ENCODE results near the gene ABCD2.
"Not testable (repeated sequence)": the region's sequence is repeated elsewhere in the genome, so short reads cannot be mapped to it uniquely, and the experiment has no call there.

The ABCD2 gene

DNA sequence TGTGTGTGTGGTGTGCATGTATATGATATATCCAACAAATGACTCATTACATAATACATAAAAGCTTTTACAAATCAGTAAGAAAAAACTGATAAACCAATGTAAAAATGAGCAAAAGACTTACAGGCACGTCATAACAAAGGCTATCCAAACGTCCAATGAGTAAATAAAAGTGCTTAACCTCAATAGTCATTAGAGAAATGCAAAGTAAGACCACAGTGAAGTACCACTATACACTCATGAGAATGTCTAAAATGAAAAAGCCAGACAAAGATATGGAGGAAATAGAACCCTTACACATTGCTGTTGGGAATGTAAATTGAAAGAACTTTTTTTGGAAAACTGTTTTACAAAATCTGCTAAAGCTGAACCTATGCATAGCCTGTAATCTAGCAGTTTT is 7.8 kb downstream of the ABCD2 start:
- DNase-seq: no peak

DNA sequence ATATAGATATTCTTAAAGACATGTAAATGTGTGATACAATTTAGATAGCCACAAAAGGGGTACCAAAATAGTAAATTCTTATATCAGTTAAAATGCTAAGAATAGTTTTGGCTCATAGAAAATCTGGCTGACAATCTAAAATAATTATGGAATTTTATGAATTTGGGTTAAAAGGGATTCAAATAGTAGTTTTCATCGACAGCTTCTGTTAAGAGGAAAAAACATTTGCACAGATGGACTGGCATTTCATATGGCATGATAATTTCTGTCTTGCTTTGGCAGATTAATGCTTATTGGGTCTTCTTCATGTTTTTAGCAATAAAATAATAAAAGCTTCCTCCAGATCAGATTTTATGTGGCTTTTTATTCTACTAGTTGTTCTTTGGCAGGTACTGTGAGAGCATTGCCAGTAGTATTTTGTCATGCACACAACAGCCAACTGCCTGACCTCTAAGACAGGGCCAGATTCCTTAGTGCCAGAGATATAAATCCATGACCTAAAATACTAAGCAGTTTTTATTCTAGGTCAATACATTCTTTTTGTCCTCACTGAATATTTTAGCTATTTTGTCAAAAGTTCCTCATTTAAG is 9.1 kb downstream of the ABCD2 start:
- DNase-seq: no peak

DNA sequence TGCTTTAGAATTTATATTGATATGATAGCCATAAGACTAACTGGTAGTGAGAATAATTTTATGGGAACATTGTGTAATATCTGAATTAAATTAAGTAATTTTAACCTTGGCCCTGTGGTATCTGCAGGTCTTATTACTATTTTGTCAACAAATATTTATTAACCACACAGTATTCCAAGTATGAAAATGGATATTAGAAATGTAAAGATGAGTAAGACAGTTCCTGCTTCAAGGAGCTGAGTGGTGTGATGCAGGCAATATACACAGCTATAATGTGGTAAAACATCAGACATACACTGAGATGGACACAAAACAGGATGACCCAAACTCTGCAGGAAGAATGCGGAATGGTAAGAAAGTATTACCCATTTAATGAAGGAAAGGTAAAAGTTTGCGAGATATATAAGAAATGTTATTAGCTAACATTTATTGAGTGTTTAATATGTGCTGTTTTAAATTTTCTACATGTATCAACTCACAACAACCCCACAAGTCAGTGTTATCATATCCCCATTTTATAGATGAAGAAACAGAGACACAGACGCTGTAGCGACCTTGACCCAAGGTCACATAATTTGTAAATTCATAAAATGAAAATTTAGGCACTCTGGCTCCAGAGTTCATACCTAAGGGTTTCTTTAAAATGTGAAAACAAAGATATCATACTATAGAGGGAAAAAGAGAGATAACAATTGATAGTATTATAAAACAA is 12.7 kb downstream of the ABCD2 start:
- no peak for DNase-seq

DNA sequence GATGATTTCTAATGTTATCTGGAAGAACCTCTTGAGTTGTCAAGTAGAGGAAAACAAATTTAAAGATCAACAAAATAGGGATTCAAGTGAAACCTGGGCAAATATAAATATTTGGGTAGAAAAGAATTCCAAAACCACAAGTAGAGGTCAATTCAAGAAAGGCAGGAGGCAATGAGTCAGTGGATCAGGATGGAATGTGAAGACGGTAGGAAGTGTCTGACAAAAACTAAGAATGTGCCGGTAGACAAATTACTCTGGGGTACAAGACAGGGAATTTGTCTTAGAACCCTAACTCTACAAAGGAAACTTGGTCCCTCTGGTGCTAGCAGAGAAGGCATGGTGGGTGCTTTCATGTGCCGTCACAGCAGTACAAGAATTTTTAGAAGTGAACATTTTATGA is 13.6 kb downstream of the ABCD2 start:
- no peak for DNase-seq

DNA sequence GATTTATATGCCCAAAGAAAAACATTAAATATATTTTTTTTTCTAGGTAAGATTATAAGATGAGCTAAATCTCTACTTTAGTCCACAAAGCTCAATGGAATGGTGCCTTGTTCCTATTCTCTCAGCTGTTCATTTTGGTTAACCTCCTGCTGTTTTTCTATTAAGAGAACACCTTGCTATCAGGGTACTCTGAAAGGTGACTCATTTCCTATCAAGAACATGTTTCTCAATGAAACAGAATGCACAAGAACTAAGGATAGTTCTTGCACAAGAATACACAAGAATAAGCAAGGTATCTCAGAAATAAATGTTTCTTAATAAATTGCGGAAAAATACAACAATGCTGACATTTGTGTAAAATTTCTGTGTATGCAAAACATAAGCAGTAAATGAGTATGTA is 14.1 kb downstream of the ABCD2 start:
- DNase-seq: no peak

DNA sequence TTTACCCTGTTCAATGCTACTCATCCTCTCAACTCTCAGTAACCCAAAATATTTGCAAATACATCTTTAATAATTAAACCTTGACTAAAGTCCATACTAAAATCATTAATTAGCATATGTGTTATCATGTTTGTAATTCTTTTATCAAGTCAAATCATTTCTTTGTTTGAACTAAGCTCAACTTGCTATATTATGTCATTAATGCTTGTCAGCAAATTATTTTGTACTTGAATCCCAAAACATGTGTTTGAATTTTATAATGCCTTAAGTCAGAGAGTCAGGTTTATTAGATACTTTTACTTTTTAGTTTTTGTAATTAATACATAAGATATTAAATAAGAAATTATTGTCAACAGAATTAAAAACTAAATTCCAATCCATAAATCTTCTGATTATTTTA is 16.5 kb downstream of the ABCD2 start:
- no peak for DNase-seq

DNA sequence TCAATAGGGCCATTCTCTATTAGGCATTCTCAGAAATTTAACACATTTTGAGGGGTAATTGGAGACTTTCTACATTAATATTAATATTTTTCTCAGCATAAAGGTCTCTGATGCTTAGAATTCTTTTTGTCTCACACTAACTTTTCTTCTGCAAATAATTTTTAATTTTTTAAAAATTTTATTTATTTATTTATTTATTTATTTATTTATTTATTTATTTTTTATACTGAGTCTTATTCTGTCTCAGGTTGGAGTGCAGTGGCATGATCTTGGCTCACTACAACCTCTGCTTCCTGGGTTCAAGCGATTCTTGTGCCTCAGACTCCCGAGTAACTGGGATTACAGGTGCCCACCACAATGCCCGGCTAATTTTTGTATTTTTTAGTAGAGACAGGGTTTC is 17.7 kb downstream of the ABCD2 start:
- DNase-seq: not testable (repeated sequence)

DNA sequence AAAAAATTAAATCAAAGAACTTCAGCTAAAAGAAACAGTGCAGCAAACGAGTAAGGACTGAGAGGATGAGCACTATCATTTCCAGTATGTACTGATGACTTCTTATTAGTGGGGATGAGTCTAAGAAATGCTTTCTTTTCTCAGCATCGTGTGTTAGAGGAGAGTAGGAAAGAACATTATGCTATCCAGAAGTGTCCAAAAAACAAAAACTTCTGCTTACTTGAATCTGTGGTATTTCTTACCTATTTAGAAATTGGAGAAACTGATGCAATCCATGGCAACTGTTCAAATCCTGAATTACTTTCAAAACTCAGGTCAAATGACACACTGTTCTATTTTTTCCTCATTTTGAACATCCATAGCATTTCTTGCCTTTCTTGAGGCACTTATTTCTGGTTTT is 23.7 kb downstream of the ABCD2 start:
- no peak for DNase-seq

DNA sequence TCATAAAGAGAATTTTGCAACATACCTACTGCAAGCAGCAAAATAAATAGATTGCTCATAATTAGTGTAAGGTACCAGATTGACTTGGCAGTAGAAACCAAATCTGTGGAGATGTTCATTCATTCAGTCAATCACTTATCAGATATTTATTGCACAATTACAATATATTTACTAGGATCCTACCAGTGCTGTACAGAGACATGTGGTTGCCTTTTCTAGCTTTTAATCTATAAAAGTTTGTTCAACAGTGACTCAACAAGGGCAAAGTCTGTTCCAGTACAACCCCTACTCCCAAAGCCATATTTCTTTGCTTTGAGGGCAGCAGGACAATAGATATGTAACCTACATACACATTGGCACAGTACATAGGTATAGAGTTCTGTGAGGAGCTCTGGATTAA is 27.3 kb downstream of the ABCD2 start:
- DNase-seq: no peak

DNA sequence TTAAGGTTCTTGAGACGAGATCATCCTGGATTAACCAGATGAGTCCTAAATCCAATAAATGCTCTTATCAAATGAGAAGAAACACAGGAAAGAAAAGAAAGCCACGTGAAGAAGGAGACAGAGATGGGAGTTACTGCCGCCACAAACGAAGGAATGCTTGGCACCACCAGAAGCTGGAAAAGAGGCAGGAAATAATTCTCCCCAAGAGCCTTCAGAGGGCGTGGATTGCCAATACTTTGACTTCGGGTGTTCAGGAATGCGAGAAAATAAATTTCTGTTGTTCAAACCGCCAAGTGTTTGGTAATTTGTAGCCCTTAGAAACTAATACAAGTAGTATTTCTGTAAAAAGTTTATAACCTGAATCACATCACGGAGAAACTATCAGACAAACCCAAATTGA is 31.3 kb downstream of the ABCD2 start:
- DNase-seq: no peak

DNA sequence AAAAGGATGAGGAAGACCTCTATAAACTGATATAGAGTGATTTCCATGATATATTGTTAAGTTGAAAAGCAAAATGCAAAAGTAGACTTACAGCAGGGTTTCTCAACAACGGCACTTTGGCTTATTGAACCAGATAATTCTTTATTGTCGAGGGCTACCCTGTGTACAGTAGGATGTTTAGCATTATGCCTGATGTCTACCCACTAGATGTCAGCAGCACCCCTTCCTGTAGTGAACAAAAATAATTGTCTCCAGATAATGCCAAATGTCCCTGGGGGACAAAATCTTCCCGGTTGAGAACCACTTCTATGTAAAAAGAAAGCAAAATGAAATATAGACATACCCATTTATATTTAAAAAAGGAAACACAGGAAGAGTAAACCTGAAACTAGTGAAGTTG is 32.4 kb downstream of the ABCD2 start:
- peak; percentile 25 for DNase-seq

DNA sequence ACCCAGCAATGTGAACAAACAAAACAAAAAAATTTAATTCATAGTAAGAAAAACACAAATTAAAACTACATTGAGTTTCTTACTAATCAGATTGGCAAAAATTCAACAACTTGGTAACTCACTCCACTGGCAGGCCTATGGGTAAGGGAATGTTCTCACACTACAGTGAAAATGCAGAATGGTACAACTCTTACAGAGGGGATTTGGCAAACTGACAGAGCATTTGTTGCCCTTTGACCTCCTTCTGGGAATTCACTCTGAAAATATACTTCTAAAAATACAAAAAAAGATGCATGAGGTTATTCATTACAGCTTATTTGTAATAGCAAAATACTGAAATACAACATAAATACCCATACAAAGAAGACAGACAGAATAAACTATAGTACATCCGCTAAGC is 32.8 kb downstream of the ABCD2 start:
- no peak for DNase-seq

DNA sequence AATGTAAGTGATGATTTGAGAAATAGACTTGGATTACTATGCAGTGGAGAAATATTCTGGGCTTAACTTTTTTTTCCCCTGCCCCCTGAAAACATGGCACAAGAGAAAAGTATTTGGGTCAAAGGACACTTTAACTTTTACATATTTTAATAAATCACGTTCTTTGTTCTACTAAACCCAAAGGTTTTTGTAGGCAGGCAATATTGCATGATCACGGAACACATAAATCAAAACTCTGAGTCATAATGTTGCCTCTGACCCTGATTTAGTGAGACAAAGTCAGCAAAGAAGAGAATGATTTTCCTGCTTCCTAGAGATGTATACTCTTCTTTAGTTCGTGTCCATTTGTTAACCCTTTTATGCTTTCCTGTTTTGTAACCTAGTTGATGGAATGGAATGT is 38.0 kb downstream of the ABCD2 start:
- DNase-seq: peak; percentile 37

DNA sequence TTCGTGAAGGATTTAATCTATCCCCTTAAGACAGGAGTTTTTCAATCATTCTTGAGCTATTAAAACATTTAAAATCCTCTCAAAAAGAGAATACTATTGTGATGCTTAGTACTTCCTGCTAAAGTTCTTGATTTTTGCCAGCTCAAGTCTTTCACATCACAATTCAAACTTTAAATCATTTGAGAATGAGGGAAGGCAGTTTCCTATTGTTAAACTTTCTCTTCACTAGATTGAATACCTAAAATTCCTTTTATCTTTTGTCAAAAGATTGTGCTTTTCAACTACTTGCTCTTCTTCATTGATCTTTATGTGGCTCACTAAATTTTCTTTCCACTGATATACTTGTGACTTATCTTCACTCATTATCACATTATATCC is 44.1 kb downstream of the ABCD2 start:
- no peak for DNase-seq

DNA sequence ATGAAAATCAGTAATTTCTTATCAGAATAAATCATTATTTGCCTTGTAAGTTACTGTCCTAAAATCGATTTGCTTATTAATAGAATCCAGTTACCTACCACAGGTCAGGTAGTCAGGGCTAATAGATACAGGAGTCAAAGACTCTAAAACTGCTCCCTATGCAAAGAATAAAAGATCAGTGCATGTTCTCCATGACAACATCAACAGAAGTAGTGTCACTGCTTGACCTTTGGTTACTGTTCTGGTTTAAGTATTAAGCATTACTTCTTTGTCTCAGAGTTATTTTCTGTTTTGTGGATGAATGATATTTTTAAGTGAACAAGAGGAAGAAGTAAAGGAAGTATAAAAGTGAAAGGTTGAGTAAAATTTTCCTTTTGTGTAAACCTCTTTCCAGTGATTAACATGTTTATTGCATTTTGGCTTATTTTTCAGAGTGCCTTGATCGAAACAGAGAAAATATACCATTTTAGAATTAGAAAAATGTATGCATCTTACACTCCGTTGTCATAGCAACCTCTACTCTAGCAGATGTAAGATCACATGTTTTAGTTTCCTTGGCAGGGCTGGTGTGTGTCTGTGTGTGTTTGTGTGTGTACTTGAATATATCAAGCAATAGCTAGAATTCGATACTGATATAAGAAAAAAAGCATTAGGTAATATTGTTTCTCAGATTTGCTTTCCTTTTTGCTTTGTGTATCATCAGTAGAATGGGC is 44.7 kb downstream of the ABCD2 start:
- DNase-seq: no peak

DNA sequence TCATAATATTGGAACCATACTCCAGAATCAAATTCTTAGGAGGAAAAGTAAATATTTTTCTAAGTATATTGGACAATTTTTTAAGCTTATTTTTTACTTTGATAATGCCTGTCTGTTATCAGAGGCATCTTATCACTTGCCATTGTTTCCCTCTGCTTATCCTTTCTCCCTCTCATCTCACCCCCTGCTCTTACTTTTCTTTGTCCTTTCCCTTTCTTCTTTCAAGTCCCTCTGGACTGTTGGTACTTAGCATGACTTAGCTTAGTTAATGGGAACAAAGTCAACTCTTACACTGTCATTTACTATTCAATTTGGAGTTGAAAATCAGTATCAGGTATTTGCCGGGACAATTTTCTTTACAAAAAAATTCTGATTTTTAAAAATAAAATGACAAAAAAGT is 45.2 kb downstream of the ABCD2 start:
- DNase-seq: no peak

DNA sequence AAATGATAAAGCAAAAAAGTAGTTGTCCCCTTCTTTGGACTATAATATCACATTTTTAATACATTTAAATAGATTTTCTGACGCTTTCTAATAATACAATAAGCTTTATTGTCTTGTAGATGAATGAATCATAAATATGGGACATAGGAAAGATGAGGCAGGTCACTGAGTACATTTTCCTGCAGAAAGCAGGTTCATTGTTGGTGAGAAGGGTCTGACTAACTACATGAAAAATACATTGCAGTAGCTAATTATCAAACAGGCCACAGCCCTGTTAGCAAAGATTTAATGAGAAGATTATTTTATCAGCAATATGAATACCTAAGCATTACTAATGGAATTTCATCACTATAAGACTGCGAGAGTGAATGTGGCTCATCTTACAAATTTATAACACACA is 45.6 kb downstream of the ABCD2 start:
- no peak for DNase-seq

DNA sequence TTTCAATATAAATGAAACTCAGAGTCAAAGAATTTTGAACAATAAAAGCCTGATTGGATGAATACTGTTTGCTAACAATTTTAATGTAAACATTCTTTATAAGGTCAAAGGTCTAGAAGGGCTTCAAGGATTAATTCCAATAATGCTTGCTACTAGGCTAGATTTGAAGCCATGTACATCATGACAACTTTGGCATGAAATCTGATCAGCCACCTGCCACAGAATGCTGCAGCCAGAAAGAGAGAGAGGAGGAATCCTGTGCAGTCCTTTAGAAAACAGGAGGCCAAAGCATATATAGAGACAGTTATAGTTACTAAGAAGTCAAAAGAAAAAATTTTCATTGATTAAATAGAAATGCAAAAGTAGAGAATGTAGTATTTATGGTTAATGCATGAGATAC is 47.1 kb downstream of the ABCD2 start:
- no peak for DNase-seq

DNA sequence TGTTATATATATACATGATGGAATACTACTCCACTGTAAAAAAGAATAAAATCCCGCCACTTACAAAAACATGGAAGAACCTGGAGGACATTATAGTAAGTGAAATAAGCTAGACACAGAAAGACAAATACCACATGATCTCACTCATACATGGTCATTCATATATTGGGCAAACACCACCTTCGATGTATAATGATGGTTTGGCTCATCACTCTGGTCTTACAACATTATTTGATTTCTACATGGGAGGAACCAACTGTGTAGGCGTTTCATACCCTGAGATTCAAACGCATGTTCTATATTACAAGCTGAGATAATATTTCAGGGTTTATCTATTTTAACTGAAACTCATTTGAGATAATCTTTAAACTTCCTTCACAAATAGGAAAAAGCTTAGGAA is 48.3 kb downstream of the ABCD2 start:
- DNase-seq: no peak

DNA sequence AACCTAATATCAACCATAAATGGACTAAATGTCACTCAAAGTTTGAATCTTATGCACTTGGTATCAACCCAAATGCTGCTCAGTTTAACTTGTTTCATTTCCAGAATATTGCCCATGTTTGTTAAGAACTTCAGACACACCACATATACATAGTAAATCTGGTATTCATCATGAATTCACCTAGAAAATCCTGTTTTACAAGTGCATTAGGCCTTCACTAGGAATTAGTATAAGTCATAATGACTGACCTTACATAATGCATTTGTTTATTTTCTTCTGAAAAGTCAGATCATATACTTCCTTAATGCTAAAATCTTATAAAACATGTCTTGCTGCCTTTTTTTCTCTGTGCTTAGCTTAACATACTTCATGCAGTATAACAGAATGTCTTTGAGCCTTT is 66.1 kb downstream of the ABCD2 start:
- DNase-seq: no peak

DNA sequence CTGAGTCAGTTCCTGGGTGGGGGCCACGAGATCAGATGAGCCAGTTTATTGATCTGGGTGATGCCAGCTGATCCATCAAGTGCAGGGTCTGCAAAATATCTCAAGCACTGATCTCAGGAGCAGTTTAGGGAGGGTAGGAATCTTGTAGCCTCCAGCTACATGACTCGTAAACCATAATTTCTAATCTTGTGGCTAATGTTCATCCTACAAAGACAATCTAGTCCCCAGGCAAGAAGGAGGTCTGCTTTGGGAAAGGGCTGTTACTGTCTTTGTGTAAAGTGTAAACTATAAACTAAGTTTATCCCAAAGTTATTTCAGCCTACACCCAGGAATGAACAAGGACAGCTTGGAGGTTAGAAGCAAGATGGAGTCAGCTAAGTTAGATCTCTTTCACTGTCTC is 75.4 kb downstream of the ABCD2 start:
- not testable (repeated sequence) for DNase-seq

DNA sequence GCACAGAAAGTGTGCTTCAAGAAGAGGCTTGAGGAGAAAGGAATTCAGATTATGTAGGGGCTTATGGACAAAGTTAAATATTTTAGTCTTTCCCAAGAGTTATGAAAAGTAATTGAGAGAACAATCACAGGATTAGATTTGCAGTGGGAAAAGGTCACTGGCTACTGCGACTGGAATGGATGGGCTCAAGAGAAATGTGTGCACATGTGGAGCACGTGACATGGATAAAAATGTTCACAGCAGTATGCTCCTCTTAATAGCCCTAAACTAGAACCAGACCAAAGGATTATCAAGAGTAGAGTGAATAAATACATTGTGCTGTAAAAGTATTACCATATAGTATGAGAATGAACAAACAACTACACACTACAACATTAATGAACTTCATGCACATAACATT is 78.1 kb downstream of the ABCD2 start:
- DNase-seq: no peak

DNA sequence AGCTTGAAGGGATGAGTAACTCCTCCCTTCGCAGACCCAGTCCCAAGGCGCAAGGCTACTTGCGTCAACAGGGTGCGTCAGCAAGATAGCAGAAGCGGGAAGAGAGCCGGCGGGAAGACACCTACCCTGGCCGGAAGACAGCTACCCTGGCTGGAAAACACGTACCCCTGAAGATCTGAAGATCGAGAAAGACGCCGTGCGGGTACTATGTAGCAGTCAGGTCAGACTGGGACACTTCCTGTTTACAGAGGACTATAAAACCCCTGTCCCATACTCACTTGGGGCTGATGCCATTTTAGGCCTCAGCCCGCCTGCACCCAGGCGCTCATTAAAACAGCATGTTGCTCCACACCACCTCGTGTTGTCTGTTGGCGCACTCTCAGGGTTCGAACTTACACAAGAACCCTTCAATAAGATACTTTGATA is 80.9 kb downstream of the ABCD2 start:
- no peak for DNase-seq

DNA sequence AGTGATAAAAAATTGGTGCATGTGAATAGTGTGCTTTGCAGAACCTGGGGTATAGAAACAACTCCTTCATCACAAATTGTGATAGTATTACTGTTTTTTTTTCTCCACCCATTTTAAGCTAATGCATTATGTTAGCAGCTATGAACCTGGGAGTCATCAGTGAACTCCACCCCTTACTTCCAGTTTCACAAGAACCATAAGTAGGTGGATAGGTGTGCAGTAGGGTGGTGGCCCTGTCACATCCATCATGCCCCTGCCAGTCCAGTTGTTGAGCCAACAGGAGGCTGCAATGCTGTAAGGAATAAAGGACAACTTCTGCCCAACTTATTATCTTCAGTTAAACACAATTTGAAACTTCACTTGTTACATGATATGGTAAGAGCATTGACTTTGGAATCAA is 85.7 kb downstream of the ABCD2 start:
- no peak for DNase-seq

DNA sequence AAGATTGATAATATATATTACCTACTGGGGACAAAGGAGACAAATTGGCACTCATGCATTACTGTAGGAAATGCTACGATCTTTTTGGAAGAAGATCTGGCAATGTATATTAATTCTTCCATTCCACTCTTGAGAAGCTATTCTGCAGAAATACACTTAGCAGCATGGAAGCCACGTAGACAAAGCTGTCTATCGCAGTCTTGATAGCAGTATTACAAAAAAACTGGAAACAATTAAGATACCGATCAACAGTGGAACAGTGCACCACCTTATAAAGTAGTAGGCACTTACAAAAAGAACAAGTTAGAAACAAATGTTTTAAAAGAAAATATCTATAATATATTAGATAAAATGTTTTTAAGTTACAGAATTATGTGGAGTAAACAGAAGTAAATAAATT is 87.2 kb downstream of the ABCD2 start:
- DNase-seq: no peak

All from activated CD4-positive, alpha-beta T cell treated with anti-CD3 and anti-CD28 coated beads, Interleukin-2, amount 50 U/mL, for 16 hours (primary cell).